ENCODE data around the gene COX20. TPM values are rescaled to one million over a fixed set of nuclear protein-coding genes. Genes with fewer than 3 reads are reported as not detected.

The COX20 gene
- total and polyA plus RNA-seq, 2 of the 13 experiments (the other 11 are each of a cell fraction or from before 2014, with no cell fraction given), result 34.4 to 95.8 TPM

DNA sequence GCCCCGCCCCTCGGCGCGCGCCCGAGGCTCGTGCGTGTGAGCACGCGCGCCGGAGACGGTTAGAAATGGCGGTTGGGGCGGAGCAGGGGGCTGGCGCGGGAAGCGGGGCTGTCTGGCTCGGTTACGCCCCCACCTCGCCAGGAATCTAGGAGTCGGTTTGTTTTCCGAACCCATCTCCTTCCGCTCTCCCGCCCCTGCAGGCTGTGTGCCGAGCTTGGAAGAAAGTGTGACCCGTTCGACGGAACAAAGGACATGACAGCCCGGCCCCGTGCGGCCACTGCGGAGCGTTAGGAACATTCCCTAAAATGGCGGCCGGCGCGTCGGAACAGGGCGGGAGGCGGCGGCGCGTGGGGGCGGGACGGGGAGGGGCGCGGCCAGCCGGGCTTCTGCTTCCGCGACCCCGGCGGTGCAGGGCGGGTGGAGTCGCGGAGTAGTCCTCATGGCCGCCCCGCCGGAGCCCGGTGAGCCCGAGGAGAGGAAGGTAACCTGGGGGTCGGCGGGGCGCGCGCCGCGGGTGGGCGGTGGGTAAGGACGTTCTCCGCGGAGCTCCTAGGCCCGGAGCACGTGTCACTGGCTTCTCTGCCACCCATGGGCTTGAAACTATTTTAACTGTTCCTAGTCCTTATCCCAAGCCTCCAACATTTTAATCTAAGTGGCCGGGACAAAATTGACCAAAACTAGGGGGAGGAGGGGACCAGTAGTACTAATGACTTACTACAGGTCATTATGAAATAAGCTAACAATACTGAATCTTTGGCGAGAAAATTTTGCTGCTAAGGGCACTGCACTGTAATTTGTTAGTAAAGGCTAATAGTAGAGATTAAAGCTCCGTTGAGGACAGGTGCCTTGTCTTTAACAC, at the start of gene COX20 (continued):
- TF ChIP-seq ATM (IDR thresholded peaks at IDR 0.05; ENCODE audit: borderline replicate concordance) (no peak), SSRP1 (CRISPR knock-in tag; IDR thresholded peaks at IDR 0.05) (0 out of 2 replicates have a peak, but pooled peaks have one; percentile 6), EZH2 (conservative IDR thresholded peaks at IDR 0.05; ENCODE audit: low read depth, low read length) (no peak), SP4 (CRISPR knock-in tag; IDR thresholded peaks at IDR 0.05) (peak; percentile 85), ETV5 (CRISPR knock-in tag; IDR thresholded peaks at IDR 0.05; ENCODE audit: borderline replicate concordance) (no peak), SRSF9 (IDR thresholded peaks at IDR 0.05; ENCODE audit: borderline replicate concordance, insufficient read depth, low read depth, low read length, poor library complexity, severe bottlenecking) (no peak), ZNF839 (CRISPR knock-in tag; IDR thresholded peaks at IDR 0.05; ENCODE audit: borderline replicate concordance) (0 out of 2 replicates have a peak, but pooled peaks have one; percentile 73), GLI4 (CRISPR knock-in tag; IDR thresholded peaks at IDR 0.05; ENCODE audit: borderline replicate concordance) (no peak), ZNF34 (CRISPR knock-in tag; IDR thresholded peaks at IDR 0.05; ENCODE audit: borderline replicate concordance) (no peak), CCDC6 (CRISPR knock-in tag; IDR thresholded peaks at IDR 0.05) (peak; percentile 98), ZMAT3 (CRISPR knock-in tag; conservative IDR thresholded peaks at IDR 0.05) (peak; percentile 82; the same call in 1 of the 2 replicates), NR2F1 (CRISPR knock-in tag; IDR thresholded peaks at IDR 0.05) (no peak), HMG20A (CRISPR knock-in tag; IDR thresholded peaks at IDR 0.05; ENCODE audit: borderline replicate concordance) (no peak), FOXP1 (IDR thresholded peaks at IDR 0.05) (no peak), FOXP1 (CRISPR knock-in tag; IDR thresholded peaks at IDR 0.05) (no peak), ZNF747 (CRISPR knock-in tag; IDR thresholded peaks at IDR 0.05; ENCODE audit: borderline replicate concordance) (peak; percentile 93), SETDB1 (CRISPR knock-in tag; IDR thresholded peaks at IDR 0.05; ENCODE audit: borderline replicate concordance) (no peak), MEF2D (CRISPR knock-in tag; IDR thresholded peaks at IDR 0.05) (peak; percentile 42; the same call in 1 of the 2 replicates), ZNF678 (CRISPR knock-in tag; IDR thresholded peaks at IDR 0.05) (no peak), ZNF230 (CRISPR knock-in tag; IDR thresholded peaks at IDR 0.05) (no peak), ZNF564 (CRISPR knock-in tag; IDR thresholded peaks at IDR 0.05) (peak; percentile 92), ZNF878 (CRISPR knock-in tag; IDR thresholded peaks at IDR 0.05) (peak; percentile 97)
- TF ChIP-seq, protein P1, sequence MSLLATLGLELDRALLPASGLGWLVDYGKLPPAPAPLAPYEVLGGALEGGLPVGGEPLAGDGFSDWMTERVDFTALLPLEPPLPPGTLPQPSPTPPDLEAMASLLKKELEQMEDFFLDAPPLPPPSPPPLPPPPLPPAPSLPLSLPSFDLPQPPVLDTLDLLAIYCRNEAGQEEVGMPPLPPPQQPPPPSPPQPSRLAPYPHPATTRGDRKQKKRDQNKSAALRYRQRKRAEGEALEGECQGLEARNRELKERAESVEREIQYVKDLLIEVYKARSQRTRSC (CRISPR knock-in tag; IDR thresholded peaks at IDR 0.05; ENCODE audit: low read depth), result no peak
- TF ChIP-seq, protein P2, sequence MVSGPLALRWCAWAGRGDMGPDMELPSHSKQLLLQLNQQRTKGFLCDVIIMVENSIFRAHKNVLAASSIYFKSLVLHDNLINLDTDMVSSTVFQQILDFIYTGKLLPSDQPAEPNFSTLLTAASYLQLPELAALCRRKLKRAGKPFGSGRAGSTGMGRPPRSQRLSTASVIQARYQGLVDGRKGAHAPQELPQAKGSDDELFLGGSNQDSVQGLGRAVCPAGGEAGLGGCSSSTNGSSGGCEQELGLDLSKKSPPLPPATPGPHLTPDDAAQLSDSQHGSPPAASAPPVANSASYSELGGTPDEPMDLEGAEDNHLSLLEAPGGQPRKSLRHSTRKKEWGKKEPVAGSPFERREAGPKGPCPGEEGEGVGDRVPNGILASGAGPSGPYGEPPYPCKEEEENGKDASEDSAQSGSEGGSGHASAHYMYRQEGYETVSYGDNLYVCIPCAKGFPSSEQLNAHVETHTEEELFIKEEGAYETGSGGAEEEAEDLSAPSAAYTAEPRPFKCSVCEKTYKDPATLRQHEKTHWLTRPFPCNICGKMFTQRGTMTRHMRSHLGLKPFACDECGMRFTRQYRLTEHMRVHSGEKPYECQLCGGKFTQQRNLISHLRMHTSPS (CRISPR knock-in tag; IDR thresholded peaks at IDR 0.05; ENCODE audit: low read depth), result no peak
- TF ChIP-seq, protein P3, sequence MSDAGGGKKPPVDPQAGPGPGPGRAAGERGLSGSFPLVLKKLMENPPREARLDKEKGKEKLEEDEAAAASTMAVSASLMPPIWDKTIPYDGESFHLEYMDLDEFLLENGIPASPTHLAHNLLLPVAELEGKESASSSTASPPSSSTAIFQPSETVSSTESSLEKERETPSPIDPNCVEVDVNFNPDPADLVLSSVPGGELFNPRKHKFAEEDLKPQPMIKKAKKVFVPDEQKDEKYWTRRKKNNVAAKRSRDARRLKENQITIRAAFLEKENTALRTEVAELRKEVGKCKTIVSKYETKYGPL (CRISPR knock-in tag; IDR thresholded peaks at IDR 0.05), result no peak; the same call in 1 of the 2 replicates
- TF ChIP-seq, protein P4, sequence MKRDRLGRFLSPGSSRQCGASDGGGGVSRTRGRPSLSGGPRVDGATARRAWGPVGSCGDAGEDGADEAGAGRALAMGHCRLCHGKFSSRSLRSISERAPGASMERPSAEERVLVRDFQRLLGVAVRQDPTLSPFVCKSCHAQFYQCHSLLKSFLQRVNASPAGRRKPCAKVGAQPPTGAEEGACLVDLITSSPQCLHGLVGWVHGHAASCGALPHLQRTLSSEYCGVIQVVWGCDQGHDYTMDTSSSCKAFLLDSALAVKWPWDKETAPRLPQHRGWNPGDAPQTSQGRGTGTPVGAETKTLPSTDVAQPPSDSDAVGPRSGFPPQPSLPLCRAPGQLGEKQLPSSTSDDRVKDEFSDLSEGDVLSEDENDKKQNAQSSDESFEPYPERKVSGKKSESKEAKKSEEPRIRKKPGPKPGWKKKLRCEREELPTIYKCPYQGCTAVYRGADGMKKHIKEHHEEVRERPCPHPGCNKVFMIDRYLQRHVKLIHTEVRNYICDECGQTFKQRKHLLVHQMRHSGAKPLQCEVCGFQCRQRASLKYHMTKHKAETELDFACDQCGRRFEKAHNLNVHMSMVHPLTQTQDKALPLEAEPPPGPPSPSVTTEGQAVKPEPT (CRISPR knock-in tag; IDR thresholded peaks at IDR 0.05; ENCODE audit: low read depth), result no peak; the same call in 1 of the 2 replicates

Data from HepG2 (cell line).